Mesenteric fat pad (tissue), 1 donor: Measurements from ENCODE around the gene LRRC59. TPM values are rescaled to one million over a fixed set of nuclear protein-coding genes. Genes with fewer than 3 reads are reported as not detected.

Experiments used
- DNase-seq: peaks from one replicate; pipeline ENCODE4 v3.0.0-alpha.2; 2020; ENCODE audit warnings: low spot score
- total RNA-seq: library from RNA; stranded (reverse); fragmentation: NEBNext Ultra II Directional; extraction: Animal tissue kit (Norgen Biotek cat#: 25700); gene quantifications from one replicate; pipeline ENCODE4 v1.2.1, GENCODE V29; 2021
- donor health status: DM: yes; HTN: yes; CAD: no.

Gene LRRC59
- total RNA-seq, 1 donor from 2014 or later, result 126 TPM

- DNase-seq, result peak; percentile 79
Observed at GRCh38 chr17:50363217-50364060, 33.9 kb downstream of the LRRC59 start.

GRCh38 chr17:50362661-50363060 lies 34.7 kb downstream of the LRRC59 start:
- DNase-seq, result peak; percentile 77

GRCh38 chr17:50361561-50362480 lies 35.5 kb downstream of the LRRC59 start:
- peak; percentile 62 for DNase-seq

- no peak for DNase-seq
Observed at GRCh38 chr17:50360486-50361115, 36.7 kb downstream of the LRRC59 start.

- DNase-seq, result peak; percentile 84
Observed at GRCh38 chr17:50359998-50360461, 37.3 kb downstream of the LRRC59 start.

GRCh38 chr17:50359005-50359699 lies 38.2 kb downstream of the LRRC59 start:
- no peak for DNase-seq

- no peak for DNase-seq
Observed at GRCh38 chr17:50358177-50358576, 39.1 kb downstream of the LRRC59 start.

- no peak for DNase-seq
Observed at GRCh38 chr17:50356892-50357510, 40.3 kb downstream of the LRRC59 start.

GRCh38 chr17:50356418-50356817 lies 40.9 kb downstream of the LRRC59 start:
- no peak for DNase-seq

GRCh38 chr17:50355701-50356341 lies 41.5 kb downstream of the LRRC59 start:
- DNase-seq, result no peak

GRCh38 chr17:50355336-50355700 lies 42.0 kb downstream of the LRRC59 start:
- DNase-seq, result peak; percentile 78

- peak; percentile 86 for DNase-seq
Observed at GRCh38 chr17:50354776-50355175, 42.5 kb downstream of the LRRC59 start.

GRCh38 chr17:50354198-50354597 lies 43.1 kb downstream of the LRRC59 start:
- peak; percentile 76 for DNase-seq

GRCh38 chr17:50353600-50354195 lies 43.6 kb downstream of the LRRC59 start:
- peak; percentile 74 for DNase-seq

GRCh38 chr17:50352693-50353599 lies 44.4 kb downstream of the LRRC59 start:
- DNase-seq, result no peak

- peak; percentile 83 for DNase-seq
Observed at GRCh38 chr17:50352072-50352692, 45.1 kb downstream of the LRRC59 start.

GRCh38 chr17:50350733-50351132 lies 46.6 kb downstream of the LRRC59 start:
- DNase-seq, result peak; percentile 30

GRCh38 chr17:50349243-50349600 lies 48.1 kb downstream of the LRRC59 start:
- DNase-seq, result peak; percentile 73
